Measurements from ENCODE around the gene PRICKLE4. TPM values are rescaled to one million over a fixed set of nuclear protein-coding genes. Genes with fewer than 3 reads are reported as not detected.

The PRICKLE4 gene
- total RNA-seq, 1 experiment from 2014 or later, result 1.6 TPM

DNA sequence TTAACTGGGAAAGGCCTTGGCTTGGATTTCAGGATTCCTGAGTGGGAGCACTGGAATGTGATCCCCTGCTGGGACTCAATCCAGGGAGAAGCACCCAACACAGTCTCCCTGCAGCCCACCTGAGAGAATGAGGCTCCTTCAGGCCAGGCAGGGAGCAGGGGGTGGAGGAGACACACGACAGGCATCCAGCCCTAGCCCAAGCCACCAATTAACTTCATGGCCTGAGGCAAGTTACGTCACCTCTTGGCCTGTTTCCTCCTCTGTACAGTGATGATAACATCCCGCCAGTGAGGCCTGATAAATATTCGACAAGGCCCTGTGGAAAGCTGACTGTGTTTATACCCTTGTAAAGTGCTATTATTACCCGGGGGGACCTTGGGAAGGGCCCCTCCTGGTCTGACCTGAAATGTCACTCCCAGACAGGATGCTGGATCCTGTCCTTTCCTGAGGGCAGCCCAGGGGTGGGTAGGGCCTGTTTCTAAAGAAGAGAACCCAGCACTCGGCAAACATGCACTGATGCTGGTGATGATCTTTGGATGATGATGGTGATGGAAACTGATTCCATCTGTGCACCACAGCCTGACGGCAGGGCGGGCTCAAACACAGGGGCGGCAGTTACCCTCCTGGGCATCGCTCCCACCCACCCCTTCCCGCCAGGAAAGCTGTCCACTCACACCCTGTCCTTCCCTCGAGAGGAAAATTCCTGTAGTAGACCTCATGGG is 13.3 kb upstream of the PRICKLE4 start:
- in situ Hi-C loops (cut with HindIII; ENCODE audit: low pct_unique_long_range_greater_than_20kb, low sequenced_read_pairs) (no loop called here), intact Hi-C loops (cut with micrococcal nuclease; ENCODE audit: unreplicated experiment) (no loop called here)
- CTCF ChIA-PET, result no interaction called here
- Histone ChIP-seq H3K4me3 (ENCODE audit: low read depth in 2 of 2, low read length in 2 of 2) (no peak overlapping the region), H3K9me3 (ENCODE audit: control insufficient read depth, insufficient read depth, low read depth, low read length) (no peaks in the 10 kb centered on the region), H3K27me3 (ENCODE audit: control insufficient read depth, insufficient read depth, low read length) (no peaks in the 10 kb centered on the region), H3K36me3 (ENCODE audit: control insufficient read depth, insufficient read depth, low read length) (no peaks in the 10 kb centered on the region), H3K27ac (ENCODE audit: low read length) (no peak overlapping the region), H3K4me1 (ENCODE audit: control insufficient read depth, insufficient read depth, low read length) (peaks cover 8% of the 10 kb centered on the region)
- DNase-seq (ENCODE audit: low read depth, low spot score) (no peak), ATAC-seq (peak; percentile 74)
- no TSS peak for BruUV-seq (replicated peaks)
- POLR2A ChIA-PET, result interaction anchor here (0.6 kb wide), 1 partner anchor 26 kb away, joined by 4 read pairs; no protein-coding TSS in a partner anchor
- TF ChIP-seq TCF7L2 (IDR thresholded peaks at IDR 0.05; ENCODE audit: low read depth, low read length) (no peak), CTCF (IDR thresholded peaks at IDR 0.05) (no peak), POLR2AphosphoS5 (IDR thresholded peaks at IDR 0.05; ENCODE audit: low read depth, low read length) (no peak)

- peaks cover 8% of the 10 kb centered on the region for H3K4me1 ChIP-seq (ENCODE audit: control insufficient read depth, insufficient read depth, low read length)
- TF ChIP-seq POLR2AphosphoS5 (IDR thresholded peaks at IDR 0.05; ENCODE audit: low read depth, low read length) (no peak), TCF7L2 (IDR thresholded peaks at IDR 0.05; ENCODE audit: low read depth, low read length) (no peak), CTCF (IDR thresholded peaks at IDR 0.05) (no peak), REST (IDR thresholded peaks at IDR 0.05; ENCODE audit: insufficient read depth in 1 of 2, low read depth in 2 of 2, low read length in 1 of 2) (no peak)
- no peaks in the 10 kb centered on the region for H3K36me3 ChIP-seq (ENCODE audit: control insufficient read depth, insufficient read depth, low read length)
- H3K27me3 ChIP-seq (ENCODE audit: control insufficient read depth, insufficient read depth, low read length), result no peaks in the 10 kb centered on the region
- POLR2A ChIA-PET, result no interaction called here
- intact Hi-C loops (cut with micrococcal nuclease; ENCODE audit: unreplicated experiment) (no loop called here), in situ Hi-C loops (cut with HindIII; ENCODE audit: low pct_unique_long_range_greater_than_20kb, low sequenced_read_pairs) (no loop called here)
- BruUV-seq (replicated peaks), result no TSS peak
- CTCF ChIA-PET, result no interaction called here
- ATAC-seq, result no peak
- H3K27ac ChIP-seq (ENCODE audit: low read length), result no peak overlapping the region
- no peak for DNase-seq (ENCODE audit: low read depth, low spot score)
- H3K9me3 ChIP-seq (ENCODE audit: control insufficient read depth, insufficient read depth, low read depth, low read length), result no peaks in the 10 kb centered on the region
- no peak overlapping the region for H3K4me3 ChIP-seq (ENCODE audit: low read depth in 2 of 2, low read length in 2 of 2)
Observed at GRCh38 chr6:41768545-41769308, 11.9 kb upstream of the PRICKLE4 start.

All from Panc1 (cell line).